GM10847 (cell line): ENCODE data around the gene GAL3ST2.

Experiments used
- POLR2A ChIP-seq: IDR thresholded peaks from 2 replicates; pipeline ENCODE4 v1.6.1; 2011; ENCODE audit not compliant: insufficient read length; ENCODE audit errors: extremely low read depth

GAL3ST2 gene

DNA sequence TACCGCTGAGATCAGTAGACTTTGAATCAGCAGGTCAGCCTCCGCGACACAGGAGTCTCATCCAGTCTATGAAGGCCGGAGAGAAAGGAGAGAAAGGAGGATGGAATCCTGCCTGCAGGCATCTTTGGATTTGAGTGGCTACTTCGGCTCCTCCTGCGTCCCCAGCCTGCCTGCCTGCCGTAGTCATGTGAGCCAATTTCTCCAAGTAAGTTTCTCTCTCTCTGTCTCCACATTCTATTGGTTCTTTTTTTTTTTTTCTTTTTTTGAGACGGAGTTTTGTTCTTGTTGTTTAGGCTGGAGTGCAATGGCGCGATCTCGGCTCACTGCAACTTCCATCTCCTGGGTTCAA, 65.4 kb downstream of the GAL3ST2 start:
- no peak for TF ChIP-seq POLR2A

DNA sequence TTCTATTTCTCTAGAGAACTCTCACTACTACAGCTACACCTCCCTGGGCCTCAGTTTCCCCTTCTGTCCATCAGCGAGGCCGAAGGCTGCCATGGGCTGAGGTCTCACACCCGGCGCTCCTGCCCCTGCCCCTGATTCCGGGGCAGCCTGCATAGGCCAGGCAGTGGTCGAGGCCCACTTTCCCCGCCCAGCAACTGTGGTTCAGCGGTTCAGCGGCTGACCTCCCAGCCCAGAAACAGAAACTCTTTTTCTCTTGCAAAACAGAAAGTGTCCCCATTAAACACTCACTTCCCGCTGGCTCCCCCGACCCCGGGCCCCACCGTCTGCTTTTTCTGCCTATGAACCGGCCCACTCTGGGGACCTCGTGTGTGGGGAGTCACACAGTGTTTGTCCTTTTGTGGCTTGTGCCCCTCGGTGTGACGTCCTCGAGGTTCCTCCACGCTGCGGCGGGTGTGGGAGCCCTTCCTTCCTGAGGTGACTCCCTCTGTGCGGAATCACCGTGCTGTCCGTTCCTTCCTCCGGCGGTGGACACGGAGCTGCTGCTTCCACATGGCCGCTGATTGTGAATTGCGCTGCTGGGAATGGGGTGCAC, 66.1 kb downstream of the GAL3ST2 start:
- TF ChIP-seq POLR2A = no peak

DNA sequence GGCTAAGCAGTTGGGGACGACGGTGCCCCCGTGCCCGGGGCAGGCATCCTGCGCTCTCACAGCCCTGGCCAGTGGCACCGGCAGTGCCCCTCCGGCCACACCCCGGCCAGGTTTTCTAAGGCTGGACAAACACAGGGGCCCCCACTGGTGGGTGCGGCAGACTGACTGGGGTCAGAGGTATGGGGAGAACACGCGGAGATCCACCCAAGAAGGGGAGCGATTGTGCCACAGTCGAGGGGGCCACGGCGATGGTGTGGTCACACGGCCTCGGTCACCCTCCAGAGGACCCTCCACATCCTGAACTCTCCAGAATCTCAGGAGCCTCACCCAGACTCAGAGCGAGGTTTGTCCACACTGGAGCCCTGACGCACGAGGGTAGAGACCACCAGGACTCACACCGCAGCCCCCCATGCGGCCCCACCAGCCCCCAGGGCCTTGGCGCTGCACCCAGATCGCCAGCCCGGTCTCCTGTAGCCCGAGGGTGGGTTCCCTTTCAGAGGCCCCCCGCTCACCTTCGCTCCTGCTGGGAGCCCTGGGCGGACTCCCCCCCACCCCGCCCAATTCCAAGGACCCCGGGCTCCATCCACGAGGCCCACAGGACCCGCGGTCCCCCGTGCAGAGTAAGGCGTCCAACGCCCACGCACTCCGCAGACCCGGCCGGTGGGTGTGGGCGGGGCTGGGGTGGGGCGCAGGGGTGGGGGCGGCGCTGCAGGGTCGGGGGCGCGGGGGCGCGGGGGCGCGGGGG, 66.9 kb downstream of the GAL3ST2 start:
- no peak for TF ChIP-seq POLR2A

DNA sequence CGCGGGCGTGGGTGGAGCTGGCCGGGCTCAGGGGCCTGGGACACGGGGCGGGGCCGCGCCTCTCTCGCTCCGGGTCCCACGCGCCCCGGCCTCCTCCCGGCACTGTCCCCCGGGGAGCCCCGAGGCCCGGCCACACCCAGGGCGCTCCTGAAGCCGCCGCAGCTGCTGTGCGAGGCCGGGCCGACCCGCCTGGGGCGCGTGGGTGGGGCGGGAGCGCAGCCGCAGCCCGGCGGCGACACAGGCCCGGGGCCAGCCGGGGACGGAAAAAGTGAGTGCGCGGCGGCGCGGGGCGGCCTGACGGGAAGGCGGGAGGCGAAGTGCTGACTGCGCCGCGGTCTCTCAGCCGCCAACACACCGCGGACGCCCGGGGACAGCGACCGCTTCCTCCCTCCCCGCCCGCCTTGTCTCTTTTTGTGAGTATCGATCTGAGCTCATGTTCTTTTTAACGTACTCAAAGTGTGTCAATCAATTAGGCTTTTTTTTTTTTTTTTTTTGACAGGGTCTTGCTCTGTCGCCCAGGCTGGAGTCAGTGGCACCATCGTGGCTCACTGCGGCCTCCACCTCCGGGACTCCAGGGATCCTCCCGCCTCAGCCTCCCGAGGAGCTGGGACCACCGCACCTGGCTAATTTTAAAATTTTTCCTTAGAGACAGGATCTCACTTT, 67.6 kb downstream of the GAL3ST2 start:
- peak; percentile 18 for TF ChIP-seq POLR2A

DNA sequence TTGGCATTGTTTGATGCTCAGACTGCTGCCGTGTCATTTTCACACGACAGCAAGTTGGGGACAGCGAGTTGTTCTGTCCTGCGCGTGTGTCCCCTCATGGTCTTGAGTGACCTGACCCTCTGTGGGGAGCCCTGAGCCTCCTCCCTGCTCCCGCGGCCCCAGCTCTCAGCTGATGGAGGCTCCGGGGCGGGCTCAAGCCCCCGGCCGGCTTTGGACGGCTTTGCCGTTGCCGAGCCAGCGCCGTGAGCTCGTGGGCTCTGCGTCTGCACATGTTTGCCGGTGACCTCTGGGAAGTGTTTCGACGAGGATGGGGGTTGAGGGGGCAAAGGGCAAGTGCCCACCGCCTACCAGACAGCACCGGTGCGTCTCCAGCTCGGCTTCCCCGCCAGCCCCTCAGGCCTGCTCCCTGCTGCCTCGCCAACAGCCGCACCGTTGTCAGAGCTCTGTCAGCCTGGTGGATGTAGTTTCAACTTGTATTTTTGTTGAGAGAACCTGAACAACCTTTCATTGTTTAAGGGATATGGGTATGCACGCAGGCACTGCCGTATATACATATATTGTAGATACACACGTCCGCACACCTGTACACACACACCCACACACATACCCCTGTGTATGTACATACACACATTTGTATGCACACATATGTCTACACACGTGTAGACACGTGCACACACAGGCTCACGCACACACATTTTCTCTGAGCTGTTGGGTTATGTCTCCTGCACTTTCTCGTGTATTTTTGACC, 68.4 kb downstream of the GAL3ST2 start:
- TF ChIP-seq POLR2A = no peak

DNA sequence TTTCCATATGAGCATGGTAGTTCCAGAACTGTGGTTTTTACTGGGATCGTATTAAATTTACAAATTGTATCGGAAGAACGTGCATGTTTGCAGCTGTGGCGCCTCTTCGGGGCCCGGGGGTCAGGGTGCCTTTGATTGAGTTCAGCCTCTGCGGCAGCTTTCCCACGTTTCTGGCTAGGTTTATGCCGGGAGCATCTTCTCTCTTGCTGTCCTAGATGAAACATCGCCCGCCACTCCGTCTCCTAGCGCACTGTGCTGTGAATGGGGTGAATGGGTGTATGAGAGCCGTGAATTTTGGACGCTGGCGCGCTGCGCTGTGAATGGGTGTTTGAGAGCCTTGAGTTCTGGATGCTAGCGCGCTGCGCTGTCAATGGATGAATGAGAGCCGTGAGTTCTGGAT, 69.8 kb downstream of the GAL3ST2 start:
- no peak for TF ChIP-seq POLR2A

DNA sequence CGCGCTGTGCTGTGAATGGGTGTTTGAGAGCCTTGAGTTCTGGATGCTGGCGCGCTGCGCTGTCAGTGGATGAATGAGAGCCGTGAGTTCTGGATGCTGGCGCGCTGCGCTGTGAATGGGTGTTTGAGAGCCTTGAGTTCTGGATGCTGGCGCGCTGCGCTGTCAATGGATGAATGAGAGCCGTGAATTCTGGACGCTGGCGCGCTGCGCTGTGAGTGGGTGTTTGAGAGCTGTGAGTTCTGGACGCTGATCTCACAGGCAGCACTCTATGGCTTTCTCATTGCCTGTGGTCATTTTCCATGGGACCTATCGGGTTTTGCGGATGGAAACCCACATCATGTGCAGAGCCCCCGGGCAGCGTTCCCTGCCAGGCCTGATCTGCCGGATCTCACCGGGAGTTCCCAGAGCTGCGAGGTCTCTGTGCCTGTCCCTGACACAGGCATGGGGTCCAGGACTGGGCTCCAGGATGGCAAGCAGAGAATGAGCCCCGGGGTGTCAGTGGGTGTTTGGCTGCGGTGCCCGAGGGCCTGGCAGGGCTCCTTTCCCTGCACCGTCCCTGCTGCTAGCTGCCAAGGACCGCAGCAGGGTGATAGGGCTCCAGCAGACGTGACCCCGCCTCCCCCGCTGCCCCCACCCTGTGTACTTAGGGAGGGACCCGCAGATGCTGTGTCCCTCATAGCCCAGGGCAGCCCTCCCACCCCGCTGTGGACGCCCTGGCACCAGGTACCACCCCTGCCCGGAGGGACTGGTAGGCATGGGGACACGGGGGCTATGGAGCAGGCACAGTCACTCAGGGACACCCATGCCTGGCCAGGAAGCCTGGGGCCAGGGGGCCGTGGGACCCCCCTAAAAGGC, 72.4 kb downstream of the GAL3ST2 start:
- TF ChIP-seq POLR2A = no peak

DNA sequence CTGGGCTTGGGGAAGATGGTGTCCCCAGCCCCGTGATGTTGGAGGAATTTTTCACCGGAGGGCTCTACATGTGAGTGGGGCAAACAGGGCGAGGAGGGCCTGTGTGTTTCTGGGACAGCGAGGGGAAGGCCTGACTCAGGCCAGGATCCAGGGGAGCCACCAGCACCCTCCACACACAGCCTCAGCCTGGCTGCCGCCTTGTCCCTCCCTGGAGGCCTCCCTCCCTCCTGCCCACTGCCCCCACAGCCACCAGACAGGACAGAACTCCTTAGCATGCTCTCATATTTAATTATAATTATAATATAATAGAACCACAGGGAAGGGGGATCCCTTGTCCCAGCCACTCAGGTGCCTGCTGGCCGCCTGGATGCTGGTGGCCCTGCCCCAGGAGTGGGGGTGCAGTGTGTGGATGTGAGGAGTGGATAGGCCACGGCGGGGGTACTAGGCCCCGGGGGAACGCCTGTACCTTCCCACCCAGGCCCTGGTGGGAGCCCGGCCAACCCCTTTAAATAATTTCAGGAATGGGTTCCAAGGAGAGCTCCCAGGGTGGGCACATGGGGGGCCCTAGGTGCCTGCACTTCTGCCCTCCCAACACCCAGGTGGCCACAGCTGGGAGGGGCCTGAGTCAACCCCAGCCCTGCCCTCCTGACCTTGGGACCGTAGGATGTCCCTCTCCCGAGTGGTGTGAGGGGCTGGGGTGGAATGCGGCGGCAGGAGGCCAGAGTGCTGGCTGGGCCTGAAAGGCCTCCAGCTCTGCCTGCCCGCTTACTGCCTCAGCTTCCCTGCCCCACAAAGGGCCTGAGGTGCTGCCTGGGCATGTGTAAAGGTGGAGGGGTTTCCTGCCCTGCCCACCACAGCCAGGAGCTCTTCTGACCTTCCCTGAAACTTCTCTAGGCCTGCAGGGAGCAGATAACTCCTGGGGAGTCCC, 73.3 kb downstream of the GAL3ST2 start:
- TF ChIP-seq POLR2A = no peak

DNA sequence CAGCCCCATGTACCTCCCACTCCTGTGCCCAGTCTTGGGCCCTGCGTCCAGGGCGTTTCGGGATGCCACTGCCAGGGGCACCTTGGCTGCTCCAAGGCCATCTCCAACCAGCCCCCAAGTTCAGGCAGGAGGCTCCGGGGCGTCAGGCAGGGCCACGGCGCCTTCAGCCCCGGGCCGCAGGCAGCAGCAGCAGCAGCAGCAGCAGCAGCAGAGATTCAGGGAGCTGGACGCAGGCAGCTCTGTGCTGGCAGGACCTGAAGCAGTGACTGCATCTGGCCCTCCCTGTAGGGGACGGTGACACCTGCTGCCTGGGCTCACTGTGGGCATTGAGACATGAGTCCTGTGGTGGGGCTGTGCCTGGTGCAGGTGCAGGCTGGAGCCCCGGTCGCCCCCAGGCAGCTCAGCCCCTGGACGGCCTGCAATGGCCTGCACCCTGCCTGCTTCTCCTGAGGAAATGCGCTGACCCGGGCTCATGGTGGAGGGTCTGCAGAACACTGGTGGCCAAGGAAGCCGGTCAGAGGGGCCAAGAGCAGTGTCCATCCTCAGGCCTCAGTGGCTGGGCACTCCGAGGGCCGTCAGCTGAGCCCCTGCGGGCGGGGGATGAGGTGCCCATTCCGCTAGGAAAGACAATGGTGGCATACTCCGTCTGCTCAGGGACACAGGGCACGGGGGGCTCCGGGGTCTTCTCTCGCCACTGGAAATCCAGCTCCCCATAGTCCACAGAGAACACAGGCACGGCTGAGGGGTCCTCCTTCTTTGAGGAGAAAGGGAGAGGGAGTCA, 74.1 kb downstream of the GAL3ST2 start:
- no peak for TF ChIP-seq POLR2A

DNA sequence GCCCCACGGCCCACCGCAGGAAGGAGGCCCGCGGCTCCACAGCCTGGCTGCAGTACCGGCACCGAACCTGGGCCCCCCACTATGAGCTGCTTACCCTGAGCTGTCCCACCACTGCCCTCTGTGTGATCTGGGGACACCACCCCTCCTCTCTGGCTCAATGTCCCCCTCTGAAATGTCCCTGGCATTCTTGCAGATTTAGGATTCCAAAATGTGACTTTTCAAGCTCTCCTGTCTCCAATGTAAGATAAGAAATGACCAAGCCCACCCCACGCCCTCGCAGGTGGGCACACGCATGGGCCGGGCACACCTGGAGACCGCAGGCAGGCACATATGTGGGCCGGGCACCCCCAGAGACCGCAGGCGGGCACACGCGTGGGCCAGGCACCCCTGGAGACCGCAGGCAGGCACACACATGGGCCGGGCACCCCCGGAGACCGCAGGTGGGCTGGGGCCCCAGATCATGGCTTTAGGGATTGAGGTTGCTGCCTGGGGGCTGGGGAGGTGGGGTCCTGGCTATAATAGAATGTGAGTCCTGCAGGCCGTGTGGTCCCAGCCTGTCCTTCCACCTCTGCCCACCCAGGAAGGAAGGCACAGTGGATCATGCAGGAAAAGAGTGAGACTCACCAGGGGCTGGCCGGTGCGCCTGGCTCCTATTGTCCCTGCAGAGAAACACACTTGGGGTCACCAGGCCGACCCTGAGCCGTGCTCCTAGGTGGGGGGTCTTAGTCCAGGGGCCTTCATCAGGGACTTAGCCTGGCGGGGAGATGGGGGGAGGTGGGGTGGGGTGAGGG, 74.9 kb downstream of the GAL3ST2 start:
- TF ChIP-seq POLR2A = no peak

DNA sequence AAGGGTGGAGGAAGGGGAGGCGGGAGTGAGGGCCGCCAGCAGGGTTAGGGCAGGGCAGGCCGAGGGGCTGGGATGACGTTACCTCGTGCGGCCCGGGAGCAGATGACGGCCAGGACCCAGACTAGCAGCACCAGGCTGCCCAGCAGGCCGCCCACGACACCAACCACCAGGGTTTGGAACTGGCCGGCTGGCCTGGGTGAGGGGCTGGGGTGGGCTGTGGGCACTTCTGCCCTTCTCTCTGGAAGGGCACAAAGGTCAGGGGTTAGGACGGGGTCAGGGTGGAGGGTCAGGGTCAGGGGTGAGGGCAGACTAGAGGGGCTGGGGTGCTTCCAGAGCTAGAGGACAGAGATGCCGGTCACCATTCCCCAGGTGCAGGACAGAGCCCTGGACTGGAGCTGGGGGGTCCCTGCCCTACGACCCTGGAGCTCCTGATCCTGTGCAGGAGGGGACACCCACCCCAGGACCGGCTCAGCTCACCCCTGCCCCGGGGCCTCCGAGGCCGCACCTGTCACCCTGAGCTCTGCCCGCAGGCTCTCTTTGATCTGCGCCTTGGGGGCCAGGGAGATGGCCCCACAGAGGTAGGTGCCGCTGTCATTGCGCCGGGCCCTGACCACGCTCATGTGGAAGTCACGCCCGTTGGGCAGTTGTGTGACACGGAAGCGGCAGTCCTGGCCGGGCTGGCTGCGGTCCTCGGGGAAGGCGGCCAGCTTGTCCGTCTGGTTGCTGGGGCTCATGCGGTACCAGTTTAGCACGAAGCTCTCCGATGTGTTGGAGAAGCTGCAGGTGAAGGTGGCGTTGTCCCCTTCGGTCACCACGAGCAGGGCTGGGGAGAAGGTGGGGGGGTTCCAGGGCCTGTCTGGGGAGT, 75.7 kb downstream of the GAL3ST2 start:
- TF ChIP-seq POLR2A = no peak

DNA sequence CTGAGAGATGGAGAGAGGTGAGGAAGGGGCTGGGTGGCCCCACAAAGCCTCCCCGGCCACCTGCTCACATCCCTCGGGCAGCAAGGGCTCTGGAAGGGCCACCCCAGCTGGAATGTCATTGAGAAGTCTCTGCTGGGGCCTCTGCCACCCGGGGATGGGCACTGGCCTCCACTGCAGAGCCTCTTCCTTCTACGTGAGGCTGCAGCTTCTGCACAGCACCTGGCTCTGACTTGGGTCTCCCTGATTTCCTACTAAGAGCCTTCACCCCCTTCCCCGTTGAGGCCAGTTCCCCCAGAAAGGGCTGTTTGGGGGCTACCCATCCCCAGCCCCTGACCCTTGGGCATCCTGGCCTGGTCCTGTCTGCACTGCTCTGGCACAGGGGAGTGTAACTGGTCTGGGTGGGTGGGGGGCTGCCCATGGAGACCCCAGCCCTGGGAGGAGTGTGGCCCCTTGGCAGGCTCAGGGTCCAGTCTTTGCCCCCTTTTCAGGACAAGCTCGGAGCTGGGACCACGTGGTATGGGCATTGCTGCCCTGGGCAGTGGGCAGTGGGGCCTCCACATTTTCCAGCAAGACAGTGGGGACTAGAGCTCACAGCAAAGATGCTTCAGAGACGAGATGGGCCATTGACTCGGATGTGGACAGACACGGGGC, 76.5 kb downstream of the GAL3ST2 start:
- TF ChIP-seq POLR2A = no peak
